Stimulated activated naive CD8-positive, alpha-beta T cell treated with anti-CD3 and anti-CD28 coated beads, Interleukin-15, Interleukin-2, amounts not matched to agents 100 ng/mL and 50 ng/mL, for 24 hours (primary cell): ENCODE measurements around the gene C14orf119.

ENCODE experiments used
- H3K27ac Mint-ChIP-seq: one replicate; pipeline ENCODE4 v1.8.0; 2021; ENCODE audit warnings: mild to moderate bottlenecking, mixed read lengths
- H3K27me3 Mint-ChIP-seq: one replicate; pipeline ENCODE4 v1.8.0; 2021; ENCODE audit warnings: mixed read lengths
- H3K36me3 Mint-ChIP-seq: one replicate; pipeline ENCODE4 v1.8.0; 2021; ENCODE audit warnings: low read depth, mixed read lengths
- H3K4me1 Mint-ChIP-seq: one replicate; pipeline ENCODE4 v1.8.0; 2021; ENCODE audit warnings: low read depth, mixed read lengths
- H3K4me3 Mint-ChIP-seq: one replicate; pipeline ENCODE4 v1.8.0; 2021; ENCODE audit warnings: mild to moderate bottlenecking, mixed read lengths
- H3K9me3 Mint-ChIP-seq: one replicate; pipeline ENCODE4 v1.8.0; 2021; ENCODE audit warnings: mixed read lengths

C14orf119 gene

DNA sequence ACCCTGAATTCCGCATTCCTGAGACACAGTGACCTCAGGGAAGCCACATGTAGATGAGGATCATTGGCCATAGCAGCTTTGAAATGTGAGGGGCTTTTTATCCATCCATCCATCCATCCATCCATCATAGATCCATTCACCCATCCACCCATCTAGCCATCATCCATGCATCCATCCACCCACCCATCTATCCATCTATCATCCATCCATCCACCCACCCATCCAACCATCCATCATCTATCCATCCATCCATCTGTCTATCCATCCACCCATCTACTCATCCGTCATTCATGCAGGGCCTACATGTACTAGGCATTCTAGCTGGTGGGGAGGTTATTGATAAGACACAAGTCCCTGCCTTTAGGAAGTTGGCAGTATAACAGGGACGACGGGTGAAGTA is 51.7 kb downstream of the C14orf119 start:
- Mint-ChIP-seq H3K9me3 (no peaks in the 10 kb centered on the region), H3K27ac (no peak overlapping the region), H3K36me3 (no peaks in the 10 kb centered on the region), H3K4me3 (no peak overlapping the region), H3K27me3 (no peaks in the 10 kb centered on the region), H3K4me1 (no peaks in the 10 kb centered on the region)

DNA sequence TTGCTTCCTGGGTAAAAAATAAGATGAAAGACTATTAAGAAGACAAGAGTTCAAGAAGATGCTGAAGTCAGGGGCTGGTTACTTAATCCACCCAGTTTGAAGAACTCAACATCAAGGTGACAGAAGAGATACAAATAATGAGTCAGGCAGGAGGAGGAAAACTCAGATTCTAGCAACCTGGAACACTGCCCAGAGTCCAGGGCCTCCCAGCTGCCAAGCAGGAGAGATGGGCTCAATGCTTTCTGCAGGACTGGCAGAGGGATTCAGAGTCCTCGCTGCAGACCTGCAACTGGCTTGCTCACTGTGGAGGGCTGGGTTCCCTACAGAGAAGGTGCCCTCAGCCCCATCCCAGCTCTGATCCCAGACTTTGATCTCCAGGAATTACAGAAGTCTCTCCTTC is 52.4 kb downstream of the C14orf119 start:
- H3K36me3 Mint-ChIP-seq, result no peaks in the 10 kb centered on the region
- H3K9me3 Mint-ChIP-seq, result no peaks in the 10 kb centered on the region
- no peaks in the 10 kb centered on the region for H3K27me3 Mint-ChIP-seq
- H3K4me1 Mint-ChIP-seq, result no peaks in the 10 kb centered on the region
- no peak overlapping the region for H3K4me3 Mint-ChIP-seq
- no peak overlapping the region for H3K27ac Mint-ChIP-seq

DNA sequence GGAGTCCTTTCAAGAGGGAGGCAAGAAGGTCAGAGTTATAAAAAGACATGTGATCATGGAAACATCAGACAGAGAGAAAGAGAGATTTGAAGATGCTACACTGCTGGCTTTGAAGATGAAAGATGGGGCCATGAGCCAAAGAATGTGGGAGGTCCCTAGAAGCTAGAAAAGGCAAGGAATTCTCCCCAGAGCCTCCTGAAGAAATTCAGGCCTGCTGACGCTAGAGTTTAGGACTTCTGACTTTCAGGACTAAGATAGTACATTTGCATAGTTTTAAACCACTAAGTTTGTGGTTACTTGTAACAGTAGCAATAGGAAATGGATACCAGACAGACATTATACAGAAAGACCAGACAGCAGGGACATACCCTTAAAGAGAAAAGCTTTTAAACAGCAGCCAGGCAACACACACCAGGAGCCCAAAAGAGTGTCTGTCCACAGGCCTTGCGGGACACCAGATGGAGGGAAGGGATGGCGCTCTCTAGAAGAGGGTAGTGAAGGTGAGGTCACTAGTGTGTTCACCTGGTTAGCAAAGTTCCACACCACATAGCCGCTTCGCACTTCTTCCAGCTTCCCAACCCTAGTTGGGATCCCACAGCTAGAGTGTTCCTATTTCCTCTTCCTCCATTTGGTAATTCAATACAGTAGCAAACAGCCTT is 53.4 kb downstream of the C14orf119 start:
- Mint-ChIP-seq H3K4me3 (no peak overlapping the region), H3K27me3 (no peaks in the 10 kb centered on the region), H3K27ac (no peak overlapping the region), H3K4me1 (peaks cover 5% of the 10 kb centered on the region), H3K36me3 (no peaks in the 10 kb centered on the region), H3K9me3 (no peaks in the 10 kb centered on the region)

DNA sequence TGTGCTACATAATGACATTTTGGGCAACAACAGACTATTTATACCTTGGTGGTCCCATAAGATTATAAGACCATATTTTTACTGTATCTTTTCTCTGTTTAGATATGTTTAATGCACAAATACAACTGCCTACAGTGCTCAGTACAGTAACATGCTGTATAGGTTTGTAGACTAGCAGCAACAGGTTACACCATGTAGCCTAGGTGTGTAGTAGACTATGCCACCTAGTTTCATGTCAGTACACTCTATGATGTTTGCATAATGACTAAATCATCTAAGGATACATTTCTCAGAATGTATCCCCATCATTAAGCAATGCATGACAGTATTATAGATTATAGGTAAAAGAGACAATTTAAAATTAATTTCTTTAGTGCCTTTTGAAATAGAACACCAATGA is 54.4 kb downstream of the C14orf119 start:
- Mint-ChIP-seq H3K9me3 (no peaks in the 10 kb centered on the region), H3K27ac (no peak overlapping the region), H3K4me1 (peaks cover 12% of the 10 kb centered on the region), H3K27me3 (no peaks in the 10 kb centered on the region), H3K4me3 (no peak overlapping the region), H3K36me3 (no peaks in the 10 kb centered on the region)
